Suppressor macrophage (primary cell): ENCODE measurements around the gene HMGCS1.
"Not testable (repeated sequence)": the region's sequence is repeated elsewhere in the genome, so short reads cannot be mapped to it uniquely, and the experiment has no call there.

Experiments
- DNase-seq, 4 experiments: peaks; one replicate each; pipeline ENCODE4 v3.0.0-alpha.2; 2020 to 2022

HMGCS1 gene

GRCh38 chr5:43273552-43273951, 39.7 kb downstream of the HMGCS1 start:
- no peak for DNase-seq

GRCh38 chr5:43270645-43271044, 42.6 kb downstream of the HMGCS1 start:
- peak; percentile 28 to 71 (median 56) for DNase-seq

GRCh38 chr5:43268188-43268820, 44.9 kb downstream of the HMGCS1 start:
- no peak for DNase-seq

- DNase-seq, result not testable (repeated sequence)
Observed at GRCh38 chr5:43262269-43262668, 50.9 kb downstream of the HMGCS1 start.

GRCh38 chr5:43258116-43258515, 55.1 kb downstream of the HMGCS1 start:
- DNase-seq, result no peak

- no peak for DNase-seq
Observed at GRCh38 chr5:43256261-43256966, 56.8 kb downstream of the HMGCS1 start.

GRCh38 chr5:43255704-43256103, 57.5 kb downstream of the HMGCS1 start:
- DNase-seq, result no peak

GRCh38 chr5:43251754-43252153, 61.5 kb downstream of the HMGCS1 start:
- DNase-seq, result no peak

GRCh38 chr5:43245724-43246385, 67.4 kb downstream of the HMGCS1 start:
- no peak for DNase-seq

- no peak for DNase-seq
Observed at GRCh38 chr5:43244823-43245565, 68.2 kb downstream of the HMGCS1 start.

- no peak for DNase-seq
Observed at GRCh38 chr5:43243270-43243669, 69.9 kb downstream of the HMGCS1 start.

- no peak for DNase-seq
Observed at GRCh38 chr5:43242196-43242595, 71.0 kb downstream of the HMGCS1 start.
